ENCODE results near the gene DCP1A. TPM values are rescaled to one million over a fixed set of nuclear protein-coding genes. Genes with fewer than 3 reads are reported as not detected.

DCP1A gene
- total and polyA plus RNA-seq, 2 of the 13 experiments (the other 11 are each of a cell fraction or from before 2014, with no cell fraction given): 14.2 to 41.2 TPM

- no peaks in the 10 kb centered on the region for H4K20me1 ChIP-seq (ENCODE audit: insufficient read depth, low read length)
- H3K27ac ChIP-seq (ENCODE audit: extremely low read length, insufficient read depth, low read length): no peak overlapping the region
- H3K36me3 ChIP-seq (replicated peaks in 1 of 2; ENCODE audit: control insufficient read depth in 1 of 2, insufficient read depth in 2 of 2, low read length in 2 of 2): no peaks in the 10 kb centered on the region
- ATAC-seq (no peak), DNase-seq (ENCODE audit: low spot score) (no peak), FAIRE-seq (no peak)
- H3K79me2 ChIP-seq (ENCODE audit: insufficient read depth, low read length): no peaks in the 10 kb centered on the region
- no peak overlapping the region for H2AFZ ChIP-seq (ENCODE audit: low read length)
- H3K4me2 ChIP-seq (ENCODE audit: low read depth, low read length): peak overlapping the region; percentile 24; the same call in 1 of the 2 replicates
- no peak overlapping the region for H3K9ac ChIP-seq (ENCODE audit: insufficient read depth, low read depth, low read length)
- ChIA-PET CTCF (ENCODE audit: low intra/inter-chr PET ratio, low total read pairs) (no interaction called here), POLR2A (no interaction called here)
- no peaks in the 10 kb centered on the region for H3K9me3 ChIP-seq (ENCODE audit: low read length)
- peaks cover 75% of the 10 kb centered on the region for H3K4me1 ChIP-seq (ENCODE audit: insufficient read depth, low read length)
- intact Hi-C loops (cut with micrococcal nuclease; ENCODE audit: unreplicated experiment) (no loop called here), in situ Hi-C loops (cut with HindIII; ENCODE audit: extremely low pct_ligation_motif_present, low pct_unique_long_range_greater_than_20kb) (no loop called here)
- H3K4me3 ChIP-seq (replicated peaks in 1 of 3; ENCODE audit: insufficient read depth in 1 of 3, low read depth in 2 of 3, low read length in 3 of 3): no peak overlapping the region
- H3K27me3 ChIP-seq (ENCODE audit: control insufficient read depth in 1 of 2, insufficient read depth in 2 of 2, low read length in 2 of 2): no peaks in the 10 kb centered on the region
- TF ChIP-seq UBTF (CRISPR knock-in tag; IDR thresholded peaks at IDR 0.05) (no peak), ZNF12 (CRISPR knock-in tag; IDR thresholded peaks at IDR 0.05) (peak; percentile 86)
- no TSS peak for BruUV-seq (replicated peaks)
- WGBS (ENCODE audit: low lambda C conversion rate): 60% methylated on average over 3 of the region's 3 CpGs
Measured at GRCh38 chr3:53264718-53265117, 82.6 kb downstream of the DCP1A start.

GRCh38 chr3:53263907-53264306 lies 83.4 kb downstream of the DCP1A start:
- no peaks in the 10 kb centered on the region for H4K20me1 ChIP-seq (ENCODE audit: insufficient read depth, low read length)
- no peak overlapping the region for H2AFZ ChIP-seq (ENCODE audit: low read length)
- no peak overlapping the region for H3K4me3 ChIP-seq (replicated peaks in 1 of 3; ENCODE audit: insufficient read depth in 1 of 3, low read depth in 2 of 3, low read length in 3 of 3)
- in situ Hi-C loops (cut with HindIII; ENCODE audit: extremely low pct_ligation_motif_present, low pct_unique_long_range_greater_than_20kb): no loop called here
- intact Hi-C loops (cut with micrococcal nuclease; ENCODE audit: unreplicated experiment): no loop called here
- no peak overlapping the region for H3K27ac ChIP-seq (ENCODE audit: extremely low read length, insufficient read depth, low read length)
- ATAC-seq: no peak
- POLR2A ChIA-PET: interaction anchor here (1.2 kb wide), 1 partner anchor 10 kb away, joined by 5 read pairs; no protein-coding TSS in a partner anchor
- H3K79me2 ChIP-seq (ENCODE audit: insufficient read depth, low read length): no peaks in the 10 kb centered on the region
- H3K9ac ChIP-seq (ENCODE audit: insufficient read depth, low read depth, low read length): no peak overlapping the region
- no peaks in the 10 kb centered on the region for H3K36me3 ChIP-seq (replicated peaks in 1 of 2; ENCODE audit: control insufficient read depth in 1 of 2, insufficient read depth in 2 of 2, low read length in 2 of 2)
- no peaks in the 10 kb centered on the region for H3K27me3 ChIP-seq (ENCODE audit: control insufficient read depth in 1 of 2, insufficient read depth in 2 of 2, low read length in 2 of 2)
- FAIRE-seq: no peak
- 4% methylated on average over 4 of the region's 4 CpGs for WGBS (ENCODE audit: low lambda C conversion rate)
- no peak overlapping the region for H3K4me2 ChIP-seq (ENCODE audit: low read depth, low read length)
- BruUV-seq (replicated peaks): no TSS peak
- no peaks in the 10 kb centered on the region for H3K9me3 ChIP-seq (ENCODE audit: low read length)
- H3K4me1 ChIP-seq (ENCODE audit: insufficient read depth, low read length): peaks cover 75% of the 10 kb centered on the region
- peak; percentile 44 for DNase-seq (ENCODE audit: low spot score)
- CTCF ChIA-PET (ENCODE audit: low intra/inter-chr PET ratio, low total read pairs): no interaction called here
- TF ChIP-seq CSRNP1 (CRISPR knock-in tag; IDR thresholded peaks at IDR 0.05): no peak
- no peak for TF ChIP-seq ZBTB2 (CRISPR knock-in tag; IDR thresholded peaks at IDR 0.05; ENCODE audit: low read depth)
- no peak for TF ChIP-seq HMGA1 (CRISPR knock-in tag; conservative IDR thresholded peaks at IDR 0.05)
- TF ChIP-seq ZNF276 (CRISPR knock-in tag; IDR thresholded peaks at IDR 0.05; ENCODE audit: low read depth): no peak
- TF ChIP-seq ZNF296 (CRISPR knock-in tag; conservative IDR thresholded peaks at IDR 0.05): no peak
- no peak for TF ChIP-seq ZNF431 (CRISPR knock-in tag; IDR thresholded peaks at IDR 0.05; ENCODE audit: borderline replicate concordance, low read depth)
- TF ChIP-seq NR2F1 (CRISPR knock-in tag; IDR thresholded peaks at IDR 0.05): peak in 1 of 2 experiments; percentile 33; a peak in 1 of 4 replicates
